ENCODE results near the gene FAM174A.

- TF ChIP-seq, protein P1, sequence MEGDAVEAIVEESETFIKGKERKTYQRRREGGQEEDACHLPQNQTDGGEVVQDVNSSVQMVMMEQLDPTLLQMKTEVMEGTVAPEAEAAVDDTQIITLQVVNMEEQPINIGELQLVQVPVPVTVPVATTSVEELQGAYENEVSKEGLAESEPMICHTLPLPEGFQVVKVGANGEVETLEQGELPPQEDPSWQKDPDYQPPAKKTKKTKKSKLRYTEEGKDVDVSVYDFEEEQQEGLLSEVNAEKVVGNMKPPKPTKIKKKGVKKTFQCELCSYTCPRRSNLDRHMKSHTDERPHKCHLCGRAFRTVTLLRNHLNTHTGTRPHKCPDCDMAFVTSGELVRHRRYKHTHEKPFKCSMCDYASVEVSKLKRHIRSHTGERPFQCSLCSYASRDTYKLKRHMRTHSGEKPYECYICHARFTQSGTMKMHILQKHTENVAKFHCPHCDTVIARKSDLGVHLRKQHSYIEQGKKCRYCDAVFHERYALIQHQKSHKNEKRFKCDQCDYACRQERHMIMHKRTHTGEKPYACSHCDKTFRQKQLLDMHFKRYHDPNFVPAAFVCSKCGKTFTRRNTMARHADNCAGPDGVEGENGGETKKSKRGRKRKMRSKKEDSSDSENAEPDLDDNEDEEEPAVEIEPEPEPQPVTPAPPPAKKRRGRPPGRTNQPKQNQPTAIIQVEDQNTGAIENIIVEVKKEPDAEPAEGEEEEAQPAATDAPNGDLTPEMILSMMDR (IDR thresholded peaks at IDR 0.05), result no peak
- no peak for TF ChIP-seq POLR2A (IDR thresholded peaks at IDR 0.05)
- TF ChIP-seq EP300 (IDR thresholded peaks at IDR 0.05), result no peak
Measured at GRCh38 chr5:100560860-100561259, 25.7 kb downstream of the FAM174A start.
